DMS153 treated with DMSO at 0.1 percent for 48 hours (cell line): Measurements from ENCODE around the gene EIF5B.
"Not testable (repeated sequence)": the region's sequence is repeated elsewhere in the genome, so short reads cannot be mapped to it uniquely, and the experiment has no call there.

Source experiments
- DNase-seq: peaks from one replicate; lab custom pipeline; 2025; ENCODE audit not compliant: unreplicated experiment; lab: John Stamatoyannopoulos, UW

EIF5B gene

GRCh38 chr2:99337113-99338028, at the start of gene EIF5B:
TSS of gene EIF5B (plus strand) at chr2:99337389. CDS start at chr2:99337555, 166 bp downstream.
- DNase-seq: peak; percentile 87

- no peak for DNase-seq
Observed at GRCh38 chr2:99297994-99298393, 39.2 kb upstream of the EIF5B start.

GRCh38 chr2:99299580-99299979, 37.6 kb upstream of the EIF5B start:
- DNase-seq: no peak

GRCh38 chr2:99301097-99301496, 36.1 kb upstream of the EIF5B start, which contains the start of gene LYG1:
TSS of gene LYG1 (minus strand) at chr2:99301197. CDS start at chr2:99295670, 5,527 bp downstream.
- DNase-seq: not testable (repeated sequence)

- no peak for DNase-seq
Observed at GRCh38 chr2:99317161-99317872, 19.9 kb upstream of the EIF5B start.

- not testable (repeated sequence) for DNase-seq
Observed at GRCh38 chr2:99317873-99318200, 19.4 kb upstream of the EIF5B start.

GRCh38 chr2:99325384-99325783, 11.8 kb upstream of the EIF5B start:
- DNase-seq: no peak

GRCh38 chr2:99335911-99336803, 1.0 kb upstream of the EIF5B start, which contains the start of gene TXNDC9:
TSS of gene TXNDC9 (minus strand) at chr2:99336333. CDS start at chr2:99333210, 3,123 bp downstream.
- DNase-seq: peak; percentile 99

- no peak for DNase-seq
Observed at GRCh38 chr2:99336804-99337112, 431 bp upstream of the EIF5B start.

- no peak for DNase-seq
Observed at GRCh38 chr2:99338029-99338585, 918 bp downstream of the EIF5B start.

- no peak for DNase-seq
Observed at GRCh38 chr2:99340669-99341236, 3.6 kb downstream of the EIF5B start.

- no peak for DNase-seq
Observed at GRCh38 chr2:99342536-99342935, 5.3 kb downstream of the EIF5B start.

- not testable (repeated sequence) for DNase-seq
Observed at GRCh38 chr2:99345446-99345845, 8.3 kb downstream of the EIF5B start.

- DNase-seq: no peak
Observed at GRCh38 chr2:99346218-99346617, 9.0 kb downstream of the EIF5B start.

GRCh38 chr2:99348173-99348572, 11.0 kb downstream of the EIF5B start:
- no peak for DNase-seq

- DNase-seq: no peak
Observed at GRCh38 chr2:99350194-99350593, 13.0 kb downstream of the EIF5B start.

GRCh38 chr2:99354070-99354469, 16.9 kb downstream of the EIF5B start:
- no peak for DNase-seq

- DNase-seq: not testable (repeated sequence)
Observed at GRCh38 chr2:99354825-99355224, 17.6 kb downstream of the EIF5B start.

- no peak for DNase-seq
Observed at GRCh38 chr2:99356853-99357252, 19.7 kb downstream of the EIF5B start.

- DNase-seq: no peak
Observed at GRCh38 chr2:99365661-99366060, 28.5 kb downstream of the EIF5B start.
